Stimulated activated CD4-positive, alpha-beta T cell treated with anti-CD3 and anti-CD28 coated beads, TNF-alpha, amount 100 ng/mL, for 4 hours (primary cell): Measurements from ENCODE around the gene RHEB.
A peak's percentile ranks its signal among the peaks of the same experiment; 100 is the strongest.

ENCODE experiments used
- DNase-seq, 3 experiments: peaks; one replicate each; pipeline ENCODE4 v3.0.0-alpha.2; 2020; ENCODE audit warnings: low read depth in 3 of 3

RHEB gene

DNA sequence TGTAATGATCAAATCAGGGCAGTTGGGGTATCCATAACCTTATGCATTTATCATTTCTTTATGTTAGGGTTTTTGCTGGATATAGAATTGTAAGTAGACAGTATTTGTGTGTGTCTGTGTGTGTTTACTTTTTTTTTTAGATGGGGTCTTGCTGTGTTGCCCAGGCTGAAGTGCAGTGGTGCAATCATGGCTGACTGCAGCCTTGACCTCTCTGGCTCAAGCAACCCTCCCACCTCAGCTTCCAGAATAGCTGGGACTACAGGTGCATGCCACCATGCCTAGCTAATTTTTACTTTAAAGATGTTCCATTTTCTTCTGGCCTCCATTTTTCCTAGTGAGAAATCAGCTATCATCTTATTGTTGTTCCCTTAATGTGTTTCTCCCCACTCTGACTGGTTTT, 10.1 kb upstream of the RHEB start:
- no peak for DNase-seq

DNA sequence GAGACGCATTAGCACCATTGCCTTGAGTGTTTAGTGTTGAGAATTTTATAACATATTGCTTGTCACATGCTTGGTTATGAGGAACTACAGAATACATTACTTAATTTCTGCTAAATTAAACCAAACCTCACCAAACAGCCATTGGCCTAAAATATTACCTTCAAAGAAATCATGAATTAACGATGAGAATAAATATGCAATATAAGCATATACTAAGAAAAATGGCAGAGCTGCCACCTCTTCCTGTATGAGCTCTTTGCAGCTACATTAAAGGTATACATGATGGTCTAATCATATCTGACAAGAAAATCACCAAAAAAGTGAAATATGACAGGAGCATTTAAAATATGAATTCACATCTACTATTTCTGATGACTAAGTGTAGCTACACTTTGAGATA, 5.2 kb upstream of the RHEB start:
- no peak for DNase-seq

DNA sequence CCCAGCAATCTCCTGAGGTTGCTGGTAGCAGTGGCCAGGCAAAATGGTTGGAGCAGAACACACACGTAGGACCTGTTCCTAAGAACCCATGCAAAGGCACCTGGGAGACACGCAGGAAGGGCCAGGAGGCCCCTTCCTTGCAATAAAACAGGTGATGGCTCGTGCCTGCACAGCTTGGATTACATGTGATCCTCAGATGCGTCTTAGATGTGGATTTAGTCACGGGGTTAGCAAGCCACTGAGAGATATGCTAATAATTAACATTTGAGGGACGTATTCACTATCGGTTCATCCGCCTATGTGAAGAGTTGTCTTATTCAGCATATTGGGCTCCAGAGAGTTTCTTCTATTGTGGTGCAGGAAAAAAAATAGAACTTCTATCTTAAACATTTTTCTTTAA, 4.6 kb upstream of the RHEB start:
- DNase-seq = no peak

DNA sequence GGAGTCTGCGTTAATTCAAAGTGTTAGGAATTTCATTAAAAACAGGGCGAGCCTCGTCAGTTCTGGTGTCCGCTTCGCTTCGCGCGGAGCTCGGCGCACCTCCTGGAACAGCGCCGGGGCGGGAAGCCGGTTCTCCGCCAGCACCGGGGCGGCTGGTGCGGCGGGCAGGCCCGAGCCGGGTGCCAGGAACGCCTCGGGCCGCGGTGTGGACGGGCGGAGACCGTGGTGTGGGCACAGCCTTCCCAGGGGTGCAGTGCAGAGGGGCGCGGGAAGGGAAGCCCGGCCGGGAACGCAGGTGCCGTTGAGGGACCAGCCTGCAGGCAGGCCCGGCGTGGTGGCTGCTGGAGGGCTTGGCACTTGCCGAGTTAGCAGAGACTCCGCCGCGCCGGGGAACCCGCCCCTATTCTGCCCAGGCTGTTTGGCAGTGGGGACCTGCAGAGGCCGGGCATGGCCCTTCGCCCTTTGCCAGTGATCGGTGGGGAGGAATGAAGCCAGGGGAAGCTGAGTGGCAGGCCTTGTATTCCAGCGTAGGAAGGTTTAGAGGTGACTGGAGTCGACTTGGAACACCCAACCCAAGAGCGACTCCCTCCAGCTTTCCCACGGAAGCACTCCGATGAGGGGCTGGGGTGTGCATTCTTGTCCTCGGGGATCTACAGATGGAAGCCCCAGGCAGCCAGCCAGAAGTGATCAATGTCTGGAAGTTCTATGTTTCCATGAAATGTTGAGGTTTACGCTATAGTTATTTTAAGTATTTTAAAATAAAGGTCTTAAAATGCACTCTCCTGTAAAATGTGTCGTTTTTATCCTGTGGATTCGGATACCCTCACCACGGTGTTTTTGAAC, 945 bp upstream of the RHEB start:
- peak in 1 of 3 experiments; percentile 36 for DNase-seq

DNA sequence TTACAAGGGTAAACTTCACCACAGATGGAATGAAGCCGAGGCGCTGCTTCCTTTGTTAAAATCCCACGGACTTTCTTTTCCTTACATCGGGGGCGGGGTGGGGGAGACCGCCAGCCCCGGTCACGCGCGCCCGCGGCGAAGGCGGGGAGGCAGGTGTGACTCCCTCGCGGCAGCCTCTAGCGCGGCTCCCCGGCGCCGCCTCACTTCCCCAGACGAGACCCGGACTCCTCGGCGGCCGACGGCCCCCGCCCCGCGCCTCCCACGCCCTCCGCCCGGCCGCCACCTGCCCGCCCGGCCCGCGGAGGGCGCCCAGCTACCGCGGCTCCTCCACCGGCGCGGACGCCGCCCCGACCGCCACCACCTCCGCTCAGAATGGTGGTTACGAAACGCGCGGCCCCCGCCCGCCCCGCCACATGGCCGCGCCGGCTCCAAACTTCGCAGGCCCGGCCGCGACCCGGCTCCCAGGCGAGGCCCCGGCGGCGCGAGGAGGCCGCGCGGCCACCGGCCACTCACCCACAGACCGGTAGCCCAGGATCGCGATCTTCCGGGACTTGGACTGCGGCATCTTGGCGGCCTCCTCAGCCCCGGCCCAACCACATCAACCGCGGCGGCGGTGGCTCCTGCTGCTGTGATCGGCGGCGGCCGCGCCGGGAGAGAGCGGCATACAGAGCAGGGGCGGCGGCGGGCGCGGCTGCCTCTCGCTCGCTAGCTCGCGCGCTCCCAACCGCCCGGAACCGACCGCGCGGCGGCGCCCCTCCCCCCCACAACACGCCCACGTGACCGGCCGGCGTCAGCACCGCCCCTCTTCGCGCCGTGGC, 539 bp downstream of the RHEB start:
- peak; percentile 42 to 54 (median 51) for DNase-seq

DNA sequence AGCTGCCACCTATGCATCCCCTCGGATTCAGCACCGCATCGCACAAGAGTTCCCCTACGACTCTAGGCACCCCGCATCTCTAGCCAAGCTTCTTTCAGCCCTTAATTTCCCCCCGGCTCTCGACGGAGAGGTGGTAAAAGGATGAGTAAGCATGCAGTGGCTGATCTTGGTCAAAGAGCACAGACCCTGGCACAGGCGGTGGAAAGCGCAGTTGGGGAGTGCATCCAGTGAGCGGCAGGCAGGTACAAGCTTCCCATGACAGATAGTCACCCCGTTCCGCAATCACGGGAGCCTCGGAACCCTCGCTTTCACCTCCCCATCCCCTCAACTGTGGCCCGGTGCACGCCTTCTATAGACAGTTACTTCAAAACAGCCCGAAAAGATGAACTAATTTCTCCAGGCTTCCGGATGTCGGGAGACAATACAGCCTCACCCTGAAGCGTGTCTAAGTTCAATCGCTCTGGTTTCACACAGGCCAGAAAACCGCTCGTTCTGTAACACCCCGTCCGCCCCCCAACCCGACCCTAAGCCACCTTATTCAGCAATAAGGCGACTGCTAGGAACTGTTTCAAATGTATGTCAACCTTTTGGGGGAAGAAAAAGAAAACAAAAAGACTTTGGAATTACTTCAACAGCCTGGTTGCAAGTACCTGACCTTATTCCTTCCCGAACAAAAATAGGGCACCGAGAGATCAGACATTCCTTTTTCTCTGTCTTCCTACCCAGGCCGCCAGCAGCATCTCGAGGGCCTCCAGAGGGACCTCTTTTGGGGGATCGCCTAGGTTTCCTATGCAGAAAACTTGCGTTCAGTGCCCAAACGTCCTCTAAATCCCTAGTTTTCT, 1.4 kb downstream of the RHEB start:
- DNase-seq = peak; percentile 22 to 41 (median 31)

DNA sequence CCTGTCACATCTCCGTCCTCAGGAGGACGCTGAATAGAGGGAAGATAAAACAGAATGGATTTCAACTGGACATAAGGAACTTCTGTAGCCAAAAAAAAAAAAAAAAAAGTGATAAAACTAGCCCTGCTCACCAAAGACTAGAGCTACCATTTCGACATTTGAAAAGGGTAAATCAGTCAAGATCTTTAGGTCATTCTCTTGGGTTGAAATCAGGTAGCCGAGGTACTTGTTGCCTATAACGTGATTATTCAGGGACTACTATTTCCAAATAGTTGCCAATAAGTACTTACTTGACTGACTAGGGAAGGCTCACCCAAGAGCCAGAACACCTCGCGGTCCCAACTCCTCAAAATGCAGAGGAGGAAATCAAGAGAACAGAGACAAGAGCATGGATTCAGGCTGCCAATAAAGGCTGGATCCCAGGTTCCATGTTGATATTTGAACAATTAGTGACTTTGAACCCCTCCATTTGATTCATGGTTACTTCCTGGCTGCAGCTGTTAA, 2.0 kb downstream of the RHEB start:
- no peak for DNase-seq

DNA sequence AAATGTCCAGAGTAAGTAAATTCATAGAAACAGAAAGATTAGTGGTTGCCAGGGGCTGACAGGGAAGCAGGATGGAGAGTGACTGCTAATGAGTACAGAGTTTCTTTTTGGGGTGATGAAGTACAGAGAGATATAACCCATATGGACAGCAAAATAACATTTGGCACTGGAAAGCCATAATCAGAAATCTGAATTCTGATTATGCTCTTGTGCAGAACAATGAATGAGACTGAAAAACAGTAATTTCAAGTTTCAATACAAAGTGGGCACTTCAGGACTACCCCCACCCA, 4.5 kb downstream of the RHEB start:
- DNase-seq = no peak

DNA sequence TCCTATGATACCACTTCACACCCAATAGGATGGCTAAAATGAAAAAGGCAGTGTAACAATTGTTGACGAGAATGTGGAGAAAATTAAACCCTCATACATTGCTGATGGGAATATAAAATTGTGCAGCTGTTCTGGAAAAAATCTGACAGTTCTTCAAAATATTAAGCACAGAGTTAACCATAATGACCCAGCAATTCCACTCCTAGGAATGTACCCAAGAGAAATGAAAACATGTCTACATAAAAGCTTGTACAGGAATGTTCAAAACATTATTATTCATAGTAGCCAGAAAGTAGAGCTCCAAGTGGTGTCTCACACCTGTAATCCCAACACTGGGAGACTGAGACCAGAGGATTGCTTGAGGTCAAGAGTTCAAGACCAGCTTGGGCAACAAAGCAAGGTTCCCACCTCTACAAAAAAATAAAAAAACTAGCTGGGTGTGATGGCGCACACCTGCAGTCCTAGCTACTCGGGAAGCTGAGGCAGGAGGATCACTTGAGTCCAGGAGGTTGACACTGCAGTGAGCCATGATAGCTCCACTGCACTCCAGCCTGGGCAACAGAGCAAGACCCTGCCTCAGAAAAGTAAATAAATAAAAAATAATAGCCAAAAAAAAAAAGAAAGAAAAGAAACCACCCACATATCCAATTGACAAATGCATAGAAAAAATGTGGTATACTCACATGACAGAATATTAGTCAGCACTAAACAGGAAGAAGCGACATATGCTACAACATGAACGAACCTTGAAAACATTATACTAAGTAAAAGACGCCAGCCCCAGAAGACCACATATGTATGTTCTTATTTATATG, 5.0 kb downstream of the RHEB start:
- DNase-seq = no peak

DNA sequence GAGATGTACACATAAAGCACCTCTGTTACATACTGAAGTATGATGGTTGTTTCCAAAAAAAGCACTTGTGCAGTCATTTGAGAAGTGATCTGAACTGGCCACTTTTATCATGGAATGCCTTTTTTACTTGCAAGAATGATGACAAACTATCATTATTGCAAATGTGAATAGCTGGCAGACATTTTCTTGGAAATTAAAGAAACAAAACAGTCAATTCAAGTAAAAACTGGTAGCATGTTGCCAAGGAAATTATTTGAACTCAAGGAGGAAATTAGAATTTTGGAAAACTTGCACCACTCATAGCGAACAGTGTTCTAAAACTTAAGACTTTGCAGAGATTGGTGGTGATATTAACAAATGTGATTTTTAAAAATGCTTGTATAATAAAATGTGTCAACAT, 6.6 kb downstream of the RHEB start:
- no peak for DNase-seq

DNA sequence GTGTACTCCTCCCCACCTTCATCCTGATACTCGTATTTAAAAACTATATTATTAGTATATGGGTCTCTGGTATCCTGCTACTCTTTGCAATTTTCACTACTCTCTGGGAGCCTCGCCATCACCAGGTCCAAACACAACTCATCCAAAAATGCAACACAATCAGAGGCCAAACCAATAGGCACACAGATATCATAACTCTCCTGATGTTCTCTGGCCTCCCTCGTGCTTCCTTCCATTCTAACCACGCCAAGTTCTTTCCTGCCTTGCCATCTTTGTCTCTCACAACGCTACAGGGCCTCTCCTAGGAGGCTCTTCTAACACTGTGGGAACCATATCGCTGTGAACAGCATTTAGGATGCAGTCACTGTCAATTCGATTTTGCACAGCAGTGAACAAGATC, 7.3 kb downstream of the RHEB start:
- no peak for DNase-seq

DNA sequence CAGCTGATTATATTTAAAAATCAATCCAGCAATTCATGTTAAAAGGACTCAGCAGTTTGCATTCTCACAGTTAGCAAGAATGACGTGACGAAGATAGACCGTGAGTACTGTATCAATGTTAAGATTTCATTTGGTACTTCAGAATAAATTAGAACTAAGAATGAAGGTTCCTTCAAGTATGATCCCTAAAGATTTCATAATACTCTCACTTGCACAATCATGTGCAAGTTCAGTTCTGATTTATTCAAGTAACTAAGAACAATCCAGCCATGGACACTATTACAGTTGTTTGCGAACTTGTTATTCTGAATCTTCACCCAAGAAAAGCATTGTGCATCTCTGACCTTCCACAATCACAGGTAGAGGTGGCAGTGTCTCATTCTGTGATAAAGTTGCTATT, 7.7 kb downstream of the RHEB start:
- no peak for DNase-seq

DNA sequence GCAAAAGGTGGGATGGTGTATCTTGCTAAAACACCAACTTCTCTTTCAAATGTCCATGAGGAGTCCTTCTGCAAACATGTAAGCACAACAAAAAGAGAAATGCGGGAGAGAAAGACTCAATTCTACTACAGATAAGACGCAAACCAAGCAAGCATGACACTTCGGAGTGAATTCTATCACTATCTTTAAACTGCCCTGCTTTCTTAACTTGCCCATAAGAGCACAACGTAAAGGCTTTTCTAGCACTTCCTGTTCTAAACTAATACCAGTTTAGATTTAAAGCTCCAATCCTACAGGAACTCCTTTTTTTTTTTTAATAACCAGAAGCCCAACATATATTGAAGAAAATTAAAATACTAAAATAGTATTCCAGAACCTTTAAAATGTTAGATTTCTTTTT, 8.4 kb downstream of the RHEB start:
- no peak for DNase-seq

DNA sequence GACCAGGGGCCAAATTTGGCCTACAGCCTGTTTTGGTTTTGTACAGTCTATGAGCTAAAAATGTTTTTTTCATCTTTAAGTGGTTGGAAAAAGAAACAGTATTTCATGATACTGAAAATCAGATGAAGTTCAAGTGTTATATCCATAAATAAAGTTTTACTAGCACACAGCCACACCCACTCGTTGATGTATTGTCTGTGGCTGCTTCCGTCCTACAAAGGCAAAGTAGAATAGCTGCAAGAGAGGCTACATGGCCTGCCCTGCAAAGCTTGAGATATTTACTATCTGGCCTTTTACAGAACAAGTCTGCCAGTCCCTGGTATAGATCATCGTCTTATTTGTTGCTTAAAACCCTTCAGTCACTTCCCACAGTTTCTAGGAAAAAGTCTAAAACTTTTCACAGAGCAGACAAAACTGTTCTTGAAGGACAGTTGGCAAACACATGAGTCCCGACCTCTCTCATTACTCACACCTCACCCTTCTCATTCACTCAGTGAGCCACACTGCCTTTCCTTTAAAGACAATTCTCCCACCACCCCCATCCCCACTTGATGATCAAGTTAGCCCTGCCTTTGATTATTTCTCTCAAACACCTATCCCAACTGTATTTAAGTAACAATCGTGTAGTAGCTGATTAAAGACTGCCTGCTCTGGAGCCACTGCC, 9.9 kb downstream of the RHEB start:
- no peak for DNase-seq

DNA sequence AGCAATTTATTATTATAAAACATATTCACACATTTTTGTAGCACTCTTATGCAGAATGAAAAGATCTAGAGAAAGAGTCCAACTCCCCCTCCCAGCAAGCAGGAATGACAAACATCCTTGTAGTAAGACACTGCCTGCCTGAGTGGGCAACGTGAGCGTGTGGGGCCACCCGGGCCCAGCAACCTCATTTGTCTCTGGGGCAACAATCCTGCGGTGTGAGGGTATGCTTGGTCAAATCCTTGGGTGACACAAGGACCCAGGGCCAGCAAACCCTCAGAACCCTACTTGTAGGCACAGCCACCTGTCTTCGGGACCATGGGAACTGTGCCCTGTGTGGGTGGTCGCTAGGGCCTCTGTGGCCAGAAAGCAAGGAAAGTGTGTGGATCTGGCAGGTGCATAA, 10.7 kb downstream of the RHEB start:
- DNase-seq = no peak

DNA sequence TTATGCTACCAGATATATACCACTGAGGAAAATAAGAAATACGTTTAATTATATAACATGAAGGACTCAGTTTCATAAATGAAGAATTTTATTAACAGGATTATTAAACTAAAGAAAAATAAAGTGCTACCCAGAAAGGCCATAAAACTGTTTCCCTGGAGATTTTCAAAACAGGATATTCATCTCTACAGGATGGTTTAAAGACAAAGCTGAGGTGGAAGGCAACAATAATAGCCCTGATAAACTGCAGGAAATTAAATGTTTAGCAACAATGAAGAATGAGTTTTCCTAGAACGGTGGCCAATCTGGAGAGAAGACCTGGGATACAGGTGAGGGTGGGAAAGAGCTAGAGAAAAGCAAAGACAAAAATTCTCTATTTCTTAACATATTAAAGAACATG, 11.9 kb downstream of the RHEB start:
- DNase-seq = no peak

DNA sequence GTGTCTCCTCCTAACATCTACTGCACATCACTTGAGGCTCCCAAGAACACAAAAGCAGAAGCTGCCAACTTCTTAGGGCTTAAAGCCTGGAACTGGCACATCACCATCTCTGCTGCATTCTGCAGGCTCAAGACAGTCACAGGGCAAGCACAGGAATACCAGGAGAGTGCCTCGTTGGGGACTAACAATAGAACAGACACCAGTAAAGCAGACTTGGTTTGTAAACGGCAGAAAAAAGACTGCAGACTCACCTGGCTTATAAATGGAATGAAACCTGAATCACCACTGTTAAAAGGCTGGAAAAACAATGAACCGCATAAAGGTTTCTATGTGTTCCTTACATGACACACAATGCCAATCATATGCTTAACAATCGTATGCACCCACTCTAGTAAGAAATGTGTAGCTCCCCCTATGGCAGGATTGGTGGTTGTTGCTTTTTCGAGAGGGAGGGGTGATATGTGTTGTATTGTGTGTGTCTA, 12.8 kb downstream of the RHEB start:
- no peak for DNase-seq

DNA sequence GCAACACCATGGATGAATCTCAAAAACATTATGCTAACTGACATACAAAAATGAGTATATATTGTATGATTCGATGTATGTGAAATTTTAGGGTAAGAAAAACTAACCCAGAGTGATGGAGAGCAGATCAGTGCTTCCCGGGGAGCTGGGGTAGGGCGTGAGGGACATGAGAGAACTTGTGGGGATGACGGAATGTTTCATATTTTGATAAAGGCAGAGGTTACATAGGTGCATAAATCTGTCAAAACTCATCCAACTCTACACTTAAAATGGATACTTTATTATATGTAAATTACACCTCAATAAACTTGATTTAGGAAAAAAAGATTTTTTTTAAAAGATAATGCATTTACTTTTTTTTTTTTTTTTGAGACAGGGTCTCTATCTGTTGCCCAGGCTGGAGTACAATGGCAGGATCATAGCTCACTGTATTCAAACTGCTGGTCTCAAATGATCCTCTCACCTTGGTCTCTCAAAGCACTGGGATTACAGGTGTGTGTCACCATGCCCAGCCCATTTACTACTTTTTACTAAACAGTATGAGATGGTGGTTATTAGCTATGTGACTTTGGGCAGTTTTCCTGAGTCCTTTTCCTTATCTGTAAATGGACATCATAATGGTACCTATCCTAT, 13.7 kb downstream of the RHEB start:
- DNase-seq = no peak

DNA sequence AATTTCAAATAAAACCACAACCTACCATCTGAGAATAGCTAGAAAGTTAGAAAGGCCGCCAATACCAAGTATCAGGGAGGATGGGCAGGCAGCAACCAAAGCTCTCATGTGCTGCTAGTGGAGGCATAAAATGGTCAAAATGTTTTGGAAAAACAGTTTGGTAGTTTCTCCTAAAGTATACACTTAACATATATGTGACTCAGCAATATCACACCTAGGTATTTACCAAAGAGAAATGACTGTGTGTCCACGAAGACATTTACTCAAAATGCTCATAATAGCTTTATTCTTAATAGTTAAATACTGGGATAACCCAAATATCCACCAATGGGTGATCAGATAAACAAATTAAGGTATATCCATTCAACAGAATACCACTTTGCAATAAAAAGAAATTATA, 14.3 kb downstream of the RHEB start:
- no peak for DNase-seq

DNA sequence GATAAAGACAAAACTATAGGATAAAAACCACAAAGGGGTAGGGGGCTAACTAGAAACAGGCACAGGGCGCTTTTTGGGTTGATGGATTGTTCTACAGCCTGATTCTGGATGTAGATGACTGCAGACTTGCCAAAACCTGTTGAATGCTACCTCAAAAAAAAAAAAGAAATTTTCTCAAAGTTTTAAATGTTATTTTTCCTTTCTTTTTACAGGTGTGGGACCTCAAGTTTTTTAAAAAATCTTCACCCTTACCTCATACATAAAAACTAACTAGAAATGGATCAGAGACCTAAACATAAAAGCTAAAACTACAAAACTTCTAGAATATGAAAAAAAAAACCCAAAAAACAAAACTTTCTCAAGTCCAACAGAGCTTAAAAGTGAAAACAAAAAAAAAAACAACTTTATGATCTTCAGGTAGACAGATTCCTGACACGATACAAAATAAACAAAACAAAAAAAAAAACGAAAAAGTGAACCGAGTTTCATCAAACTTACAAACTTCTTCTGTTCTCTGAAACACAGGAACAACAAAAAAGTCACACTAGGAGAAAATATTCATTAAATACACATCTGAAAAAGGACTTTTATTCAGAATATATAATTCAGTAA, 14.9 kb downstream of the RHEB start:
- DNase-seq = no peak
